ENCODE results near the gene REEP5. TPM values are rescaled to one million over a fixed set of nuclear protein-coding genes. Genes with fewer than 3 reads are reported as not detected.

The REEP5 gene
- polyA plus RNA-seq, 1 of the 3 experiments (the other 2 are of a cell fraction), result 124 TPM

DNA sequence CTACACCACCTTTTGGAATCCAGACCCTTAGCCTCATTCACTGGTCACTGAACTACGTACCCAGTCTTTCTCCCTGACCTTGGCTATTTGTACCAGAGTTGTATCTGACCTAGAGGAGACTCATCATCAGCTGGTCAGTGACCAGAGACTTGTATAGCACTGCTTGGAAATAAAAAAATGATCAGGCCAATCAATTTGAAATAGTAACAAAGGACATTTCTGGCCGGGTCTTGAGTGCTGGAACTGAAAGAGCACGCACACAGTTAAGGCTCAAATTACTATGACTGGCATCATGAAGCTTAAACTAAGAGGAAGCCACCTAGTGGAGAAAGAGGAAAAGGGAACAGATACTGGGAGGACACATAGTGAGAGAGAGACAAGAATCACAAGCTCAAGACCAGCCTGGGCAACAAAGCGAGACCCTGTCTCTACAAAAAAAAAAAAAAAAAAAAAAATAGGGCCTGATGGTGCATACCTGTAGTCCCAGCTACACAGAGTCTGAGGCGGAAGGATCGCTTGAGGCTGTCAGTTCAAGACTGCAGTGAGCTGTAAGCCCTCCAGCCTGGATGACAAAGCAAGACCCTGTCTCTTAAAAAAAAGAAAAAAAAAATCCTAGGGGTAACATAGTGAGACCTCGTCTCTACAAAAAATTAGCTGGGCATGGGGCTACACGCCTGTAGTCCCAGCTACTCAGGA is 73.8 kb downstream of the REEP5 start:
- H3F3A ChIP-seq (replicated peaks; ENCODE audit: insufficient read depth), result peaks cover 16% of the 10 kb centered on the region
- WGBS (ENCODE audit: low lambda C conversion rate), result 58% methylated on average over 8 of the region's 8 CpGs
- CTCF ChIA-PET, result interaction anchor here (0.6 to 1.5 kb wide), 33 partner anchors 9 to 345 kb away, joined by 3 to 25 read pairs (median 4); partner anchors contain the start of gene SRP19
- peak; percentile 32 for DNase-seq
- POLR2A ChIA-PET, result interaction anchor here (1.1 kb wide), 1 partner anchor 13 kb away, joined by 4 read pairs; the partner anchor contains the start of gene SRP19
- H4K20me1 ChIP-seq (ENCODE audit: insufficient read depth), result no peaks in the 10 kb centered on the region
- H3K9ac ChIP-seq, result no peak overlapping the region
- H3K9me3 ChIP-seq, result no peaks in the 10 kb centered on the region
- TF ChIP-seq, protein P1, sequence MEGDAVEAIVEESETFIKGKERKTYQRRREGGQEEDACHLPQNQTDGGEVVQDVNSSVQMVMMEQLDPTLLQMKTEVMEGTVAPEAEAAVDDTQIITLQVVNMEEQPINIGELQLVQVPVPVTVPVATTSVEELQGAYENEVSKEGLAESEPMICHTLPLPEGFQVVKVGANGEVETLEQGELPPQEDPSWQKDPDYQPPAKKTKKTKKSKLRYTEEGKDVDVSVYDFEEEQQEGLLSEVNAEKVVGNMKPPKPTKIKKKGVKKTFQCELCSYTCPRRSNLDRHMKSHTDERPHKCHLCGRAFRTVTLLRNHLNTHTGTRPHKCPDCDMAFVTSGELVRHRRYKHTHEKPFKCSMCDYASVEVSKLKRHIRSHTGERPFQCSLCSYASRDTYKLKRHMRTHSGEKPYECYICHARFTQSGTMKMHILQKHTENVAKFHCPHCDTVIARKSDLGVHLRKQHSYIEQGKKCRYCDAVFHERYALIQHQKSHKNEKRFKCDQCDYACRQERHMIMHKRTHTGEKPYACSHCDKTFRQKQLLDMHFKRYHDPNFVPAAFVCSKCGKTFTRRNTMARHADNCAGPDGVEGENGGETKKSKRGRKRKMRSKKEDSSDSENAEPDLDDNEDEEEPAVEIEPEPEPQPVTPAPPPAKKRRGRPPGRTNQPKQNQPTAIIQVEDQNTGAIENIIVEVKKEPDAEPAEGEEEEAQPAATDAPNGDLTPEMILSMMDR (IDR thresholded peaks at IDR 0.05), result peak; percentile 72
- no peak for TF ChIP-seq YY1 (IDR thresholded peaks at IDR 0.05; ENCODE audit: low read depth)
- TF ChIP-seq TAF1 (IDR thresholded peaks at IDR 0.05; ENCODE audit: borderline replicate concordance, low read depth, low read length), result 0 out of 2 replicates have a peak, but pooled peaks have one; percentile 28
- no peak for TF ChIP-seq NRF1 (IDR thresholded peaks at IDR 0.05; ENCODE audit: low read depth, low read length)
- TF ChIP-seq MXI1 (IDR thresholded peaks at IDR 0.05; ENCODE audit: low read depth, low read length), result no peak
- peak; percentile 50 for TF ChIP-seq RAD21 (IDR thresholded peaks at IDR 0.05; ENCODE audit: low read length)
- no peak for TF ChIP-seq JUND (IDR thresholded peaks at IDR 0.05)
- TF ChIP-seq, protein P2, sequence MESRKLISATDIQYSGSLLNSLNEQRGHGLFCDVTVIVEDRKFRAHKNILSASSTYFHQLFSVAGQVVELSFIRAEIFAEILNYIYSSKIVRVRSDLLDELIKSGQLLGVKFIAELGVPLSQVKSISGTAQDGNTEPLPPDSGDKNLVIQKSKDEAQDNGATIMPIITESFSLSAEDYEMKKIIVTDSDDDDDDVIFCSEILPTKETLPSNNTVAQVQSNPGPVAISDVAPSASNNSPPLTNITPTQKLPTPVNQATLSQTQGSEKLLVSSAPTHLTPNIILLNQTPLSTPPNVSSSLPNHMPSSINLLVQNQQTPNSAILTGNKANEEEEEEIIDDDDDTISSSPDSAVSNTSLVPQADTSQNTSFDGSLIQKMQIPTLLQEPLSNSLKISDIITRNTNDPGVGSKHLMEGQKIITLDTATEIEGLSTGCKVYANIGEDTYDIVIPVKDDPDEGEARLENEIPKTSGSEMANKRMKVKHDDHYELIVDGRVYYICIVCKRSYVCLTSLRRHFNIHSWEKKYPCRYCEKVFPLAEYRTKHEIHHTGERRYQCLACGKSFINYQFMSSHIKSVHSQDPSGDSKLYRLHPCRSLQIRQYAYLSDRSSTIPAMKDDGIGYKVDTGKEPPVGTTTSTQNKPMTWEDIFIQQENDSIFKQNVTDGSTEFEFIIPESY (IDR thresholded peaks at IDR 0.05; ENCODE audit: borderline replicate concordance, low read depth), result no peak
- no peak for TF ChIP-seq TEAD4 (IDR thresholded peaks at IDR 0.05; ENCODE audit: borderline replicate concordance, insufficient read depth)
- no peak for TF ChIP-seq RXRA (IDR thresholded peaks at IDR 0.05; ENCODE audit: borderline replicate concordance, low read depth)
- TF ChIP-seq, protein P3, sequence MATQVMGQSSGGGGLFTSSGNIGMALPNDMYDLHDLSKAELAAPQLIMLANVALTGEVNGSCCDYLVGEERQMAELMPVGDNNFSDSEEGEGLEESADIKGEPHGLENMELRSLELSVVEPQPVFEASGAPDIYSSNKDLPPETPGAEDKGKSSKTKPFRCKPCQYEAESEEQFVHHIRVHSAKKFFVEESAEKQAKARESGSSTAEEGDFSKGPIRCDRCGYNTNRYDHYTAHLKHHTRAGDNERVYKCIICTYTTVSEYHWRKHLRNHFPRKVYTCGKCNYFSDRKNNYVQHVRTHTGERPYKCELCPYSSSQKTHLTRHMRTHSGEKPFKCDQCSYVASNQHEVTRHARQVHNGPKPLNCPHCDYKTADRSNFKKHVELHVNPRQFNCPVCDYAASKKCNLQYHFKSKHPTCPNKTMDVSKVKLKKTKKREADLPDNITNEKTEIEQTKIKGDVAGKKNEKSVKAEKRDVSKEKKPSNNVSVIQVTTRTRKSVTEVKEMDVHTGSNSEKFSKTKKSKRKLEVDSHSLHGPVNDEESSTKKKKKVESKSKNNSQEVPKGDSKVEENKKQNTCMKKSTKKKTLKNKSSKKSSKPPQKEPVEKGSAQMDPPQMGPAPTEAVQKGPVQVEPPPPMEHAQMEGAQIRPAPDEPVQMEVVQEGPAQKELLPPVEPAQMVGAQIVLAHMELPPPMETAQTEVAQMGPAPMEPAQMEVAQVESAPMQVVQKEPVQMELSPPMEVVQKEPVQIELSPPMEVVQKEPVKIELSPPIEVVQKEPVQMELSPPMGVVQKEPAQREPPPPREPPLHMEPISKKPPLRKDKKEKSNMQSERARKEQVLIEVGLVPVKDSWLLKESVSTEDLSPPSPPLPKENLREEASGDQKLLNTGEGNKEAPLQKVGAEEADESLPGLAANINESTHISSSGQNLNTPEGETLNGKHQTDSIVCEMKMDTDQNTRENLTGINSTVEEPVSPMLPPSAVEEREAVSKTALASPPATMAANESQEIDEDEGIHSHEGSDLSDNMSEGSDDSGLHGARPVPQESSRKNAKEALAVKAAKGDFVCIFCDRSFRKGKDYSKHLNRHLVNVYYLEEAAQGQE (IDR thresholded peaks at IDR 0.05; ENCODE audit: low read depth, low read length), result no peak
- peak; percentile 47 for TF ChIP-seq SMC3 (IDR thresholded peaks at IDR 0.05; ENCODE audit: low read depth, low read length)
- TF ChIP-seq ELF1 (IDR thresholded peaks at IDR 0.05), result no peak
- TF ChIP-seq RCOR1 (IDR thresholded peaks at IDR 0.05; ENCODE audit: low read length), result no peak
- TF ChIP-seq, protein P4, sequence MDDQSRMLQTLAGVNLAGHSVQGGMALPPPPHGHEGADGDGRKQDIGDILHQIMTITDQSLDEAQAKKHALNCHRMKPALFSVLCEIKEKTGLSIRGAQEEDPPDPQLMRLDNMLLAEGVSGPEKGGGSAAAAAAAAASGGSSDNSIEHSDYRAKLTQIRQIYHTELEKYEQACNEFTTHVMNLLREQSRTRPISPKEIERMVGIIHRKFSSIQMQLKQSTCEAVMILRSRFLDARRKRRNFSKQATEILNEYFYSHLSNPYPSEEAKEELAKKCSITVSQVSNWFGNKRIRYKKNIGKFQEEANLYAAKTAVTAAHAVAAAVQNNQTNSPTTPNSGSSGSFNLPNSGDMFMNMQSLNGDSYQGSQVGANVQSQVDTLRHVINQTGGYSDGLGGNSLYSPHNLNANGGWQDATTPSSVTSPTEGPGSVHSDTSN (IDR thresholded peaks at IDR 0.05), result 0 out of 2 replicates have a peak, but pooled peaks have one; percentile 14
- no peak for TF ChIP-seq RFX5 (IDR thresholded peaks at IDR 0.05; ENCODE audit: low read length)
- TF ChIP-seq, protein P5, sequence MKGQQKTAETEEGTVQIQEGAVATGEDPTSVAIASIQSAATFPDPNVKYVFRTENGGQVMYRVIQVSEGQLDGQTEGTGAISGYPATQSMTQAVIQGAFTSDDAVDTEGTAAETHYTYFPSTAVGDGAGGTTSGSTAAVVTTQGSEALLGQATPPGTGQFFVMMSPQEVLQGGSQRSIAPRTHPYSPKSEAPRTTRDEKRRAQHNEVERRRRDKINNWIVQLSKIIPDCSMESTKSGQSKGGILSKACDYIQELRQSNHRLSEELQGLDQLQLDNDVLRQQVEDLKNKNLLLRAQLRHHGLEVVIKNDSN (IDR thresholded peaks at IDR 0.05; ENCODE audit: borderline replicate concordance, low read depth), result no peak
- H3K79me2 ChIP-seq (ENCODE audit: insufficient read depth), result no peaks in the 10 kb centered on the region
- no peaks in the 10 kb centered on the region for H3K9me2 ChIP-seq
- H3K36me3 ChIP-seq (replicated peaks in 1 of 2; ENCODE audit: control insufficient read depth in 1 of 2, insufficient read depth in 2 of 2, low read length in 1 of 2), result no peaks in the 10 kb centered on the region
- 0 out of 4 replicates have a peak overlapping the region, but pooled peaks of 1 of the 2 experiments have one; percentile 7 for H3K4me3 ChIP-seq (ENCODE audit: low read depth in 2 of 2, low read length in 1 of 2)
- no peak overlapping the region for H3K4me2 ChIP-seq
- no peaks in the 10 kb centered on the region for H3K27me3 ChIP-seq (ENCODE audit: insufficient read depth)
- H2AFZ ChIP-seq (ENCODE audit: low read depth), result peak overlapping the region; percentile 63; the same call in 1 of the 2 replicates
- peaks cover 0 to 2% of the 10 kb centered on the region in 2 experiments; a peak in 2 of 4 replicates for H3K4me1 ChIP-seq (ENCODE audit: control insufficient read depth in 1 of 2, insufficient read depth in 2 of 2, low read depth in 1 of 2, low read length in 1 of 2)
- H3K27ac ChIP-seq (ENCODE audit: low read depth in 2 of 2, low read length in 1 of 2), result no peak overlapping the region

All from SK-N-SH (cell line).